DMS53 treated with DMSO at 0.1 percent for 48 hours (cell line): ENCODE data around the gene PARD3.
"Not testable (repeated sequence)": the region's sequence is repeated elsewhere in the genome, so short reads cannot be mapped to it uniquely, and the experiment has no call there.

Experiments used
- DNase-seq: peaks from one replicate; lab custom pipeline; 2025; ENCODE audit not compliant: unreplicated experiment; lab: John Stamatoyannopoulos, UW

PARD3 gene

GRCh38 chr10:34437906-34438305 is 377.2 kb downstream of the PARD3 start:
- no peak for DNase-seq

- no peak for DNase-seq
These were observed 380.9 kb downstream of the PARD3 start for GRCh38 chr10:34434119-34434594.

- no peak for DNase-seq
These were observed 381.6 kb downstream of the PARD3 start for GRCh38 chr10:34433241-34434076.

- DNase-seq, result no peak
These were observed 382.5 kb downstream of the PARD3 start for GRCh38 chr10:34432589-34432988.

GRCh38 chr10:34430685-34431084 is 384.4 kb downstream of the PARD3 start:
- no peak for DNase-seq

- DNase-seq, result no peak
These were observed 386.6 kb downstream of the PARD3 start for GRCh38 chr10:34428501-34428900.

GRCh38 chr10:34427911-34428216 is 387.2 kb downstream of the PARD3 start:
- no peak for DNase-seq

- peak; percentile 79 for DNase-seq
These were observed 387.8 kb downstream of the PARD3 start for GRCh38 chr10:34427158-34427910.

- DNase-seq, result not testable (repeated sequence)
These were observed 388.4 kb downstream of the PARD3 start for GRCh38 chr10:34426538-34427157.

GRCh38 chr10:34426041-34426440 is 389.1 kb downstream of the PARD3 start:
- no peak for DNase-seq

GRCh38 chr10:34423673-34424625 is 391.1 kb downstream of the PARD3 start:
- no peak for DNase-seq

GRCh38 chr10:34420795-34421194 is 394.3 kb downstream of the PARD3 start:
- no peak for DNase-seq

GRCh38 chr10:34420273-34420672 is 394.8 kb downstream of the PARD3 start:
- no peak for DNase-seq

GRCh38 chr10:34415039-34415438 is 400.1 kb downstream of the PARD3 start:
- DNase-seq, result no peak

GRCh38 chr10:34413756-34414587 is 401.1 kb downstream of the PARD3 start:
- no peak for DNase-seq

- DNase-seq, result no peak
These were observed 401.9 kb downstream of the PARD3 start for GRCh38 chr10:34413214-34413613.

GRCh38 chr10:34408956-34409355 is 406.1 kb downstream of the PARD3 start:
- DNase-seq, result no peak

GRCh38 chr10:34408381-34408780 is 406.7 kb downstream of the PARD3 start:
- no peak for DNase-seq

- DNase-seq, result no peak
These were observed 407.7 kb downstream of the PARD3 start for GRCh38 chr10:34407324-34407805.
